Activated CD4-positive, alpha-beta T cell treated with anti-CD3 and anti-CD28 coated beads for 36 hours (primary cell): ENCODE measurements around the gene LUZP2. TPM values are rescaled to one million over a fixed set of nuclear protein-coding genes. Genes with fewer than 3 reads are reported as not detected.

Experiments used
- ATAC-seq: fragments of 200-7000 bp; cut with Tn5 transposase; one replicate; pipeline ENCODE4 v1.10.0; 2021; ENCODE audit warnings: mild to moderate bottlenecking, moderate library complexity
- CTCF ChIA-PET: fragments of 350-600 bp; sonication (Branson Sonifier 250); formaldehyde crosslinking; loops from one replicate; lab custom pipeline; 2021; ENCODE audit warnings: antibody characterized with exemption; lab: Charles Lee
- POLR2A ChIA-PET: fragments of 350-600 bp; sonication (Branson Sonifier 250); formaldehyde crosslinking; loops from one replicate; lab custom pipeline; 2021; ENCODE audit warnings: antibody characterized with exemption, inconsistent platforms; lab: Charles Lee
- DNase-seq: peaks from one replicate; pipeline ENCODE4 v3.0.0-alpha.2; 2020
- H3K27ac Mint-ChIP-seq: one replicate; pipeline ENCODE4 v1.8.0; 2021; ENCODE audit warnings: mixed read lengths
- H3K27me3 Mint-ChIP-seq: one replicate; pipeline ENCODE4 v1.8.0; 2021; ENCODE audit warnings: mixed read lengths
- H3K36me3 Mint-ChIP-seq: one replicate; pipeline ENCODE4 v1.8.0; 2021; ENCODE audit warnings: low read depth, mixed read lengths
- H3K4me1 Mint-ChIP-seq: one replicate; pipeline ENCODE4 v1.8.0; 2021; ENCODE audit warnings: mixed read lengths
- H3K4me3 Mint-ChIP-seq: one replicate; pipeline ENCODE4 v1.8.0; 2021; ENCODE audit warnings: mild to moderate bottlenecking, moderate library complexity, mixed read lengths
- H3K9me3 Mint-ChIP-seq: one replicate; pipeline ENCODE4 v1.8.0; 2021; ENCODE audit warnings: low read depth, mixed read lengths
- intact Hi-C, 2 experiments: fragments of 100-400 bp; cut with DNase I in 1 of 2; cut with micrococcal nuclease in 1 of 2; formaldehyde crosslinking; loops; one replicate each; pipeline versions ENCODE4 v1.14.2 to v1.15.1; 2022 to 2024; cut with DNase I, micrococcal nuclease
- total RNA-seq, 2 experiments: library from RNA; stranded (reverse); gene quantifications; one replicate each; pipeline ENCODE4 v1.2.3, GENCODE V29; 2021

The LUZP2 gene
- total RNA-seq, 2 experiments from 2014 or later = not detected

- ATAC-seq (no peak), DNase-seq (no peak)
- no peaks in the 10 kb centered on the region for H3K36me3 Mint-ChIP-seq
- ChIA-PET CTCF (no interaction called here), POLR2A (no interaction called here)
- no peak overlapping the region for H3K4me3 Mint-ChIP-seq
- intact Hi-C loops = no loop called here
- no peaks in the 10 kb centered on the region for H3K4me1 Mint-ChIP-seq
- no peak overlapping the region for H3K27ac Mint-ChIP-seq
- H3K27me3 Mint-ChIP-seq = no peaks in the 10 kb centered on the region
- no peaks in the 10 kb centered on the region for H3K9me3 Mint-ChIP-seq
Measured at GRCh38 chr11:24513479-24514218, 16.8 kb downstream of the LUZP2 start.

- Mint-ChIP-seq H3K4me1 (no peaks in the 10 kb centered on the region), H3K36me3 (no peaks in the 10 kb centered on the region), H3K27me3 (no peaks in the 10 kb centered on the region), H3K27ac (no peak overlapping the region), H3K4me3 (no peak overlapping the region), H3K9me3 (no peaks in the 10 kb centered on the region)
- POLR2A ChIA-PET = no interaction called here
- CTCF ChIA-PET = no interaction called here
- ATAC-seq (no peak), DNase-seq (no peak)
- intact Hi-C loops = no loop called here
Measured at GRCh38 chr11:24514219-24514594, 17.4 kb downstream of the LUZP2 start.

- Mint-ChIP-seq H3K9me3 (no peaks in the 10 kb centered on the region), H3K36me3 (no peaks in the 10 kb centered on the region), H3K4me3 (no peak overlapping the region), H3K27me3 (no peaks in the 10 kb centered on the region), H3K27ac (no peak overlapping the region), H3K4me1 (no peaks in the 10 kb centered on the region)
- ChIA-PET POLR2A (no interaction called here), CTCF (no interaction called here)
- DNase-seq (no peak), ATAC-seq (no peak)
- intact Hi-C loops = no loop called here
Measured at GRCh38 chr11:24515632-24516031, 18.8 kb downstream of the LUZP2 start.

- Mint-ChIP-seq H3K4me1 (no peaks in the 10 kb centered on the region), H3K36me3 (no peaks in the 10 kb centered on the region), H3K9me3 (no peaks in the 10 kb centered on the region), H3K27me3 (no peaks in the 10 kb centered on the region), H3K4me3 (no peak overlapping the region), H3K27ac (no peak overlapping the region)
- ChIA-PET CTCF (interaction anchor here (0.6 kb wide), 1 partner anchor 31 kb away, joined by 3 read pairs; no protein-coding TSS in a partner anchor), POLR2A (no interaction called here)
- intact Hi-C loops = no loop called here
- ATAC-seq (no peak), DNase-seq (no peak)
Measured at GRCh38 chr11:24516638-24517037, 19.8 kb downstream of the LUZP2 start.

GRCh38 chr11:24521601-24522000 lies 24.7 kb downstream of the LUZP2 start:
- H3K36me3 Mint-ChIP-seq = no peaks in the 10 kb centered on the region
- H3K27ac Mint-ChIP-seq = no peak overlapping the region
- no peak overlapping the region for H3K4me3 Mint-ChIP-seq
- no peaks in the 10 kb centered on the region for H3K9me3 Mint-ChIP-seq
- DNase-seq = no peak
- H3K4me1 Mint-ChIP-seq = no peaks in the 10 kb centered on the region
- H3K27me3 Mint-ChIP-seq = no peaks in the 10 kb centered on the region
- ChIA-PET POLR2A (no interaction called here), CTCF (no interaction called here)
- ATAC-seq = no peak
- intact Hi-C loops = no loop called here

GRCh38 chr11:24524156-24524555 lies 27.3 kb downstream of the LUZP2 start:
- intact Hi-C loops = no loop called here
- ChIA-PET CTCF (no interaction called here), POLR2A (no interaction called here)
- no peaks in the 10 kb centered on the region for H3K9me3 Mint-ChIP-seq
- DNase-seq = no peak
- no peaks in the 10 kb centered on the region for H3K4me1 Mint-ChIP-seq
- H3K27me3 Mint-ChIP-seq = no peaks in the 10 kb centered on the region
- ATAC-seq = no peak
- no peaks in the 10 kb centered on the region for H3K36me3 Mint-ChIP-seq
- no peak overlapping the region for H3K27ac Mint-ChIP-seq
- H3K4me3 Mint-ChIP-seq = no peak overlapping the region

- ChIA-PET CTCF (no interaction called here), POLR2A (no interaction called here)
- ATAC-seq (no peak), DNase-seq (no peak)
- no peaks in the 10 kb centered on the region for H3K27me3 Mint-ChIP-seq
- H3K27ac Mint-ChIP-seq = no peak overlapping the region
- no peaks in the 10 kb centered on the region for H3K36me3 Mint-ChIP-seq
- intact Hi-C loops = no loop called here
- no peak overlapping the region for H3K4me3 Mint-ChIP-seq
- H3K9me3 Mint-ChIP-seq = peaks cover 4% of the 10 kb centered on the region
- H3K4me1 Mint-ChIP-seq = no peaks in the 10 kb centered on the region
Measured at GRCh38 chr11:24531528-24531927, 34.7 kb downstream of the LUZP2 start.

GRCh38 chr11:24543771-24544170 lies 46.9 kb downstream of the LUZP2 start:
- ATAC-seq = no peak
- Mint-ChIP-seq H3K4me3 (no peak overlapping the region), H3K9me3 (peaks cover 13% of the 10 kb centered on the region), H3K27me3 (no peaks in the 10 kb centered on the region), H3K4me1 (no peaks in the 10 kb centered on the region), H3K36me3 (no peaks in the 10 kb centered on the region), H3K27ac (no peak overlapping the region)
- intact Hi-C loops = no loop called here
- DNase-seq = no peak
- POLR2A ChIA-PET = no interaction called here
- CTCF ChIA-PET = interaction anchor here (0.6 kb wide), 1 partner anchor 1410 kb away, joined by 3 read pairs; no protein-coding TSS in a partner anchor

GRCh38 chr11:24556693-24557092 lies 59.8 kb downstream of the LUZP2 start:
- Mint-ChIP-seq H3K4me3 (no peak overlapping the region), H3K9me3 (peaks cover 9% of the 10 kb centered on the region), H3K36me3 (no peaks in the 10 kb centered on the region), H3K27ac (no peak overlapping the region), H3K4me1 (no peaks in the 10 kb centered on the region), H3K27me3 (no peaks in the 10 kb centered on the region)
- POLR2A ChIA-PET = no interaction called here
- DNase-seq (no peak), ATAC-seq (no peak)
- intact Hi-C loops = no loop called here
- CTCF ChIA-PET = no interaction called here

- ChIA-PET POLR2A (no interaction called here), CTCF (no interaction called here)
- Mint-ChIP-seq H3K4me1 (no peaks in the 10 kb centered on the region), H3K4me3 (no peak overlapping the region), H3K36me3 (no peaks in the 10 kb centered on the region), H3K27me3 (no peaks in the 10 kb centered on the region), H3K27ac (no peak overlapping the region), H3K9me3 (peaks cover 9% of the 10 kb centered on the region)
- DNase-seq = no peak
- intact Hi-C loops = no loop called here
- ATAC-seq = no peak
Measured at GRCh38 chr11:24559315-24559714, 62.5 kb downstream of the LUZP2 start.

- intact Hi-C loops = no loop called here
- H3K36me3 Mint-ChIP-seq = no peaks in the 10 kb centered on the region
- H3K27ac Mint-ChIP-seq = no peak overlapping the region
- ATAC-seq (no peak), DNase-seq (no peak)
- ChIA-PET POLR2A (no interaction called here), CTCF (no interaction called here)
- no peaks in the 10 kb centered on the region for H3K4me1 Mint-ChIP-seq
- no peaks in the 10 kb centered on the region for H3K27me3 Mint-ChIP-seq
- H3K9me3 Mint-ChIP-seq = peaks cover 6% of the 10 kb centered on the region
- no peak overlapping the region for H3K4me3 Mint-ChIP-seq
Measured at GRCh38 chr11:24560324-24560723, 63.5 kb downstream of the LUZP2 start.

GRCh38 chr11:24567380-24567779 lies 70.5 kb downstream of the LUZP2 start:
- no peak overlapping the region for H3K4me3 Mint-ChIP-seq
- DNase-seq (no peak), ATAC-seq (no peak)
- no peaks in the 10 kb centered on the region for H3K36me3 Mint-ChIP-seq
- intact Hi-C loops = no loop called here
- POLR2A ChIA-PET = no interaction called here
- no peak overlapping the region for H3K27ac Mint-ChIP-seq
- no peaks in the 10 kb centered on the region for H3K27me3 Mint-ChIP-seq
- H3K9me3 Mint-ChIP-seq = peaks cover 4% of the 10 kb centered on the region
- H3K4me1 Mint-ChIP-seq = no peaks in the 10 kb centered on the region
- CTCF ChIA-PET = no interaction called here
